GM12801 (cell line): Measurements from ENCODE around the gene CRTC3.

ENCODE experiments used
- CTCF ChIP-seq: IDR thresholded peaks from one replicate; pipeline ENCODE4 v1.5.1; 2011; ENCODE audit warnings: control low read depth; ENCODE audit not compliant: insufficient read length; ENCODE audit errors: extremely low read depth

The CRTC3 gene

DNA sequence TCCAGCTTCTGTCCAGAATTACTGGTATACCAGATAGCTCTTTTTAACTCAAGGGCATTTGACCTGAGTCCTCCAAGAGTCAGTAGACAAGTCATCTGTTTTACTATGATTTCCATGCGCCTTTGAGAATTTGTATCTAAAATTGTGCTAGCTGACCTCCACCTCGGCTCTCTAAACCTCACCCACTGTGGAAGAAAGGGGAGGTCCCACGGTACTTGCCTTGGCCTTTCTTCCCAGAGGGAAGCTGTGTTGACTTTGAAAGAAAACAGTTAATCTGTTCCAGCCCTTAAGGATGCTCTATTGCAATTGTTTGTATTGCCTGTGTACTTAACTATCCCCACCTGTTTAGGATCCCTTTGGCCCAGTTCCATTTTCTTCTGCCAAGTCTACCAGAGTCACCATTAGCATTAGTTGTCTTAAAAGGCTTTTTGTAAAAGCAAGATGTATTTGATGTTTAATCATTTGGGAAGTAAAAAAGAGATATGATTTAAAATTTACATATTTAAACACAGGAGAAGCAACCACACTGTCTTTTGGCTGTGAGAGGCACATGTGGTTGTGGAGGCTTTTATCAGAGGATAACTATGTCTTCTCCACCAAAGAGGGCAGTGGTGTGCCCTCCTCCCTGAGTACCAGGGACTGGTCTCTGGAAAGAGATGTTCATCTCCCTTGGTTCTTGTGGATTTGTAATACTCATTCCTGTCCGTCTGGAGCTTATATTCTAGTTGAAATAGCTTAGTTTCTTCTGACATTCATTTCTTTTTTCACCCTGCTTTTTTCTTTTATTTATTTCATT is 88.8 kb downstream of the CRTC3 start:
- TF ChIP-seq CTCF: no peak

DNA sequence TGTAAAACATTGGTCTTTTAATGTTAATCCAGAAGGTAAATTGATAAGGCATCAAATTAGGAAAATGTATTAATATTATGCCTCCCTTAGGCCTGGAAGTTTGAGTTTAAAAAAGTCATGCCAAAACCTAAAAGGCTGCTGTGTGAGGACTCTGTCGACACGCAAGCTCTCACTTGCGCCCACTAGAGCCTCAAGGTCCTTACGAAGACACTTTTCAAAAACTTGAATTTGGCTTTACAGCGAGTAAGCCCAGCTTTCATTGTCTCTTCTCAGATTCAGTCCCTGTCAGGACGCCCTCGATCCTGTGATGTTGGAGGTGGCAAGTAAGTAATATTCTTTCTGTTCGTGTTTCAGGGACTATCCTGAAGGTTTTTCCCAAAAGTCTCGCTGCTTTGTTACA is 89.7 kb downstream of the CRTC3 start:
- no peak for TF ChIP-seq CTCF

DNA sequence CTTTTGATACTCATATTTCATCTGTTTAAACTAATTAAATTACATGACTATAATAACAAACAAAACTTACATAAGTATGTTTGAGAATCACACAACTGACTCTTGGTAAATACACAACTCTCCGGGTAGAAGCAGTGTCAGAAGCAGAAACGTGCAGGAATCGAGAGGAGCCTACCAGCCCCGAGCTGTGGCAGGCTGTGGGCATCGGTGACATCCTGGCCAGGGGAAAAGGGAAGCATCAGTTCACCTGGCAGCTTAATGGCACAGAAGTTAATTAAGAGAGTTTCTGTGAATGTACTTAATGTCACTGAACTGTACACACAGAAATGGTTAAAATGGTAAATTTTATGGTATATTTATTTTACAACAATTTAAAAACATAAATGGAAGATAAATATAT is 90.2 kb downstream of the CRTC3 start:
- TF ChIP-seq CTCF: no peak

GRCh38 chr15:90620379-90621067 is 90.8 kb downstream of the CRTC3 start:
- TF ChIP-seq CTCF: no peak

GRCh38 chr15:90623854-90624253 is 94.1 kb downstream of the CRTC3 start:
- no peak for TF ChIP-seq CTCF

DNA sequence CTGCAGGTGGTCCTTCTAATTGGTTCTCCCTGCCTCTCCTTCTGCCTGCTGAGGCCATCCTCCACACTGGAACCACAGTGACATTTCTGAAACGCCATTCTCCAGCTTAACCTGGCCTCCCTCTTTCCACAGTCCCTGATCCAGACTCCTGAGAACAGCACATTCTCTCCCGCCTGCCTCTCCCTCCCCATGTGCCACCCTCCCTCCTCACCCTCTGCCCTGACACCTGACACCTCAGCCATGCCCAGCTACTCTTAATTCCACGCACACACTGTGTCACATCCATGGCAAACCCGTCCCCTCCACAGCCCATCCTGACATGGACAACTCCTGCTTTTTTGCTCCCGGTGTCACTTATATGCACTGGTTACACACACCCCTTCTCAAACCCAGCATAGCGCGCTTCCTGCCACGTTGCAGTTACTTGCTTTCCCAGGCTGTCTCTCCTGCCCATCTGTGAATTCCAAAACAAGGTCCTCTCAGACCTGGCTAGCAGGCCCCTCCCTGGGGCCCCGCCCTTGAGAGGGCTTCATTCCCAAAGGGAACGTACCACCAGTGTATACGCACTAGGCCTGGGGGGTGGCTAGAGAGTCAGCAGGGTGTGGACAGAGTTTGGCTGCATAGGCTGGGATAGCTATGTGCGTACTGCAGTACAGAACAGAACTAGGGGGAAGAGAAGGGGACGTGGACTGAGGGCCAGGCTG is 94.7 kb downstream of the CRTC3 start:
- TF ChIP-seq CTCF: no peak

GRCh38 chr15:90625037-90625436 is 95.3 kb downstream of the CRTC3 start:
- no peak for TF ChIP-seq CTCF
